MCF 10A (cell line): Measurements from ENCODE around the gene KRT4. TPM values are rescaled to one million over a fixed set of nuclear protein-coding genes. Genes with fewer than 3 reads are reported as not detected.
"Not testable (repeated sequence)": the region's sequence is repeated elsewhere in the genome, so short reads cannot be mapped to it uniquely, and the experiment has no call there.

ENCODE experiments used
- BruUV-seq: library from RNA; stranded (reverse); fragments of 400-500 nt; replicated peaks from 2 replicates; lab custom pipeline; 2021; lab: Mats Ljungman, UMichigan
- CTCF ChIA-PET: fragments of 300-600 bp; sonication (Branson Sonifier 250); formaldehyde crosslinking; extraction: SDS; loops from one replicate; lab custom pipeline; 2021; ENCODE audit warnings: antibody characterized with exemption, inconsistent platforms; lab: Yijun Ruan, JAX
- POLR2A ChIA-PET: fragments of 300-600, 350-650 bp; sonication (Branson Sonifier 250); formaldehyde crosslinking; extraction: SDS; loops from one replicate; lab custom pipeline; 2020; ENCODE audit warnings: antibody characterized with exemption, inconsistent platforms; lab: Yijun Ruan, JAX
- DNase-seq: peaks from one replicate; pipeline ENCODE4 v3.0.0-alpha.2; 2018; ENCODE audit not compliant: unreplicated experiment
- H3K27ac Mint-ChIP-seq: one replicate; pipeline ENCODE4 v1.8.0; 2022; ENCODE audit warnings: mild to moderate bottlenecking, low read depth, mixed read lengths; ENCODE audit not compliant: unreplicated experiment
- H3K27me3 Mint-ChIP-seq: one replicate; pipeline ENCODE4 v1.8.0; 2022; ENCODE audit warnings: mixed read lengths; ENCODE audit not compliant: insufficient read depth, unreplicated experiment
- H3K36me3 Mint-ChIP-seq: one replicate; pipeline ENCODE4 v1.8.0; 2022; ENCODE audit warnings: mild to moderate bottlenecking, moderate library complexity, mixed read lengths; ENCODE audit not compliant: insufficient read depth, unreplicated experiment
- H3K4me1 Mint-ChIP-seq: one replicate; pipeline ENCODE4 v1.8.0; 2022; ENCODE audit warnings: mixed read lengths; ENCODE audit not compliant: insufficient read depth, unreplicated experiment
- H3K4me3 Mint-ChIP-seq: one replicate; pipeline ENCODE4 v1.8.0; 2022; ENCODE audit warnings: mild to moderate bottlenecking, moderate library complexity, mixed read lengths; ENCODE audit not compliant: unreplicated experiment
- H3K9me3 Mint-ChIP-seq: one replicate; pipeline ENCODE4 v1.8.0; 2022; ENCODE audit warnings: mixed read lengths; ENCODE audit not compliant: unreplicated experiment
- intact Hi-C: fragments of 100-400 bp; cut with micrococcal nuclease; formaldehyde crosslinking; loops from 2 replicates; pipeline ENCODE4 v1.14.1; 2022
- total RNA-seq: library from RNA; stranded (reverse); gene quantifications from 2 replicates; pipeline ENCODE4 v1.2.3, GENCODE V29; 2022
- TF ChIP-seq, protein P1 (sequence below): fragments of 200-600 bp; IDR thresholded peaks from one replicate; pipeline ENCODE4 v1.8.0; 2022; ENCODE audit warnings: antibody characterized with exemption, mild to moderate bottlenecking; ENCODE audit not compliant: unreplicated experiment

The KRT4 gene
- total RNA-seq, 1 experiment from 2014 or later: not detected

DNA sequence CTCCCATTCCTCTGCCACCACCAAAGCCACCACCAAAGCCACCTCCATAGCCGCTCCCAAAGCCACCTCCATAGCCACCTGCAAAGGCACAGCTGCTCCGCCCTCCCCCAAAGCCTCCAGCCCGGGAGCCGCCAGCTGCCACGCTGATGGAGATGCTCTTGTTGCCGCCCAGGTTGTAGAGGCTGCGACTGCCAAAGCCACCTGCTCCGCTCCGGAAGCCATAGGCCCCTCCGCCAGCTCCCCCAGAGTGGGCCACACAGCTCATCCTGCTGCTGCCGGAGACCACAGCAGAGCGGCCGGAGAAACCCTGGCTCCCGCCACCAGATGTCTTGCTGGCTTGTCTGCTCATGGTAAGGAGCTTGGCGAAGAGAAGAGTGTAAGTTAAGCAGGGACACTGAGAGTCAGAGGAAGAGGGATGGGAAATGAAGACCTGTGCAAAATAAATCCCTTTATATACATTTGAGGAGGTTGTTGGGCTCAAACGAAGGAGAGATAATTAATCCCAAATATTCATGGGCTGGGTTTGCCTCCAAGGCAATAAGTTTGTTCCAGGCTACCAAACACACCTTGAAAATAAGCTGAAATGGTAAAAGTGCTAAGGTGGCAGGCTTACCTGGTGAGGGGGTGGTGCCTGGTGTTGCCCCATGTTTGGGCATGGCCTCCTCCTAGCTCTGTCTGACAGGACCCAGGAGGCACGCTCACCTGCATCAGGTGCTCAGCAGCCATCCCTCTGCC lies 18.1 kb downstream of the KRT4 start, which contains the start of gene KRT3:
Gene KRT3 (minus strand): TSS at position 424 of the 735 bp plus-strand sequence. CDS start 75 bp downstream, at position 349.
- no peak for DNase-seq
- POLR2A ChIA-PET: no interaction called here

DNA sequence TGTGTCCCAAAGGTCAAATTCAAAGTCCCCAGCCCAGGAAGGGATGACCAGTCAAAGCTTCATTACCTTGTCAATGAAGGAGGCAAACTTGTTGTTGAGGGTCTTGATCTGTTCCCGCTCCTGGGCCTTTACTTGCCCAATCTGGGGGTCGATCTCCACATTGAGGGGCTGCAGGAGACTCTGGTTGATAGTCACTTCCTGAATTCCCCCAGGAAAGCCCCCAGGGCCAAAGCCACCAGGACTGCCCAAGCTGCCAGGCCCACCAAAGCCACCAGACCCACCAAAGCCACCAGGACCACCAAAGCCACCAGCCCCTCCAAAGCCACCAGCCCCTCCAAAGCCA lies 18.6 kb downstream of the KRT4 start:
- H3K9me3 Mint-ChIP-seq, H3K4me3 Mint-ChIP-seq, H3K36me3 Mint-ChIP-seq, H3K27me3 Mint-ChIP-seq, intact Hi-C loops, H3K27ac Mint-ChIP-seq, DNase-seq, POLR2A ChIA-PET, BruUV-seq: not testable (repeated sequence)
- CTCF ChIA-PET: interaction anchor here (1.6 kb wide), 1 partner anchor 213 kb away, joined by 4 read pairs; no protein-coding TSS in a partner anchor
- peaks cover 27% of the 10 kb centered on the region for H3K4me1 Mint-ChIP-seq

More for the DNA sequence above, 18.1 kb downstream of the KRT4 start, which contains the start of gene KRT3:
- Mint-ChIP-seq H3K9me3 (no peaks in the 10 kb centered on the region), H3K27ac (no peak within 1 kb of the TSS), H3K27me3 (no peaks in the 10 kb centered on the region), H3K4me3 (no peak within 1 kb of the TSS), H3K4me1 (peaks cover 27% of the 10 kb centered on the region), H3K36me3 (no peaks in the 10 kb centered on the region)
- CTCF ChIA-PET: interaction anchor here (1.6 kb wide), 1 partner anchor 213 kb away, joined by 4 read pairs; no protein-coding TSS in a partner anchor
- TF ChIP-seq, protein P1, sequence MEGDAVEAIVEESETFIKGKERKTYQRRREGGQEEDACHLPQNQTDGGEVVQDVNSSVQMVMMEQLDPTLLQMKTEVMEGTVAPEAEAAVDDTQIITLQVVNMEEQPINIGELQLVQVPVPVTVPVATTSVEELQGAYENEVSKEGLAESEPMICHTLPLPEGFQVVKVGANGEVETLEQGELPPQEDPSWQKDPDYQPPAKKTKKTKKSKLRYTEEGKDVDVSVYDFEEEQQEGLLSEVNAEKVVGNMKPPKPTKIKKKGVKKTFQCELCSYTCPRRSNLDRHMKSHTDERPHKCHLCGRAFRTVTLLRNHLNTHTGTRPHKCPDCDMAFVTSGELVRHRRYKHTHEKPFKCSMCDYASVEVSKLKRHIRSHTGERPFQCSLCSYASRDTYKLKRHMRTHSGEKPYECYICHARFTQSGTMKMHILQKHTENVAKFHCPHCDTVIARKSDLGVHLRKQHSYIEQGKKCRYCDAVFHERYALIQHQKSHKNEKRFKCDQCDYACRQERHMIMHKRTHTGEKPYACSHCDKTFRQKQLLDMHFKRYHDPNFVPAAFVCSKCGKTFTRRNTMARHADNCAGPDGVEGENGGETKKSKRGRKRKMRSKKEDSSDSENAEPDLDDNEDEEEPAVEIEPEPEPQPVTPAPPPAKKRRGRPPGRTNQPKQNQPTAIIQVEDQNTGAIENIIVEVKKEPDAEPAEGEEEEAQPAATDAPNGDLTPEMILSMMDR: no peak
- intact Hi-C loops: no loop called here
- no TSS peak for BruUV-seq

DNA sequence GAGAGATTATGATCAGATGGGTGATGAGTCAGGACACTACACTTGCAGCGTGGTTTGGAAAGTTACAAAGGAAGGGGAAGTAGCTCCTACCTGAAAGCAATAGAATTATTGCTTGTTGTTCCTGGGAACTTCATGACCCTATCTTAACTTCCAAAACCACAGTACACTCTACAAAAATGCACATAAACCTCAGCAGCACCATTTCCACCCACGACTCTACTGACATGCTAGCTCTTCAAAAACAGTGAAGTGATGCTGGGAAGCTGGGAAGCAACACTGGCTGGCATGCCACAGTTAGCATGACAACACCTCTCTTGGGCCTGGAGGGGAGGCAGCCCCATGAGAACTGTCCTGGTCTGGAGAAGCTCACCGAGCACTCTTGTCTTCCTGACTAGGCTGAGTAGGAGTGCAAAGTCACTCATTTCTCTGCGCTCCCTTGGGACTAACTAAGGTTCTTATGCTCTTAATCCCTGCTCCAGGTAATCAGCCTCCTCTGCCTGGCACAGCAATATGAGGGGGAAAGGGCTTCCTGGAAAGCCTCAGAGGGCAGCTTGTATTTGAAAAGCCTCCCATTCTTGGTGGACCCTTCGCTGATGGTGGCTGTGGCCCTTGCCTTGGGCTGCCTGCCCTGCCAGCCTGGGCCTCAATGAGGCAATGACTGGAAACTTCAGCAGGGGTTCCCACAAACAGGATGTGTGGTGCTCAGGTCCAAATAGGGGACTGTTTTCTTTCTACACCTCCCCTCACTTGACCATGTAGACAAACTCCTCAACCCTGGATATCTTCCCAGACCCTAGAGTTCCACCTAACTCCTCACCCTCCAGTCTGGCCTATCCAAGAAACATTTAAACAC lies 19.2 kb downstream of the KRT4 start:
- DNase-seq: peak; percentile 4
- TF ChIP-seq, protein P1: no peak
- H3K4me3 Mint-ChIP-seq: no peak overlapping the region
- intact Hi-C loops: no loop called here
- CTCF ChIA-PET: interaction anchor here (1.6 kb wide), 1 partner anchor 212 kb away, joined by 4 read pairs; no protein-coding TSS in a partner anchor
- no peak overlapping the region for H3K27ac Mint-ChIP-seq
- no TSS peak for BruUV-seq
- no peaks in the 10 kb centered on the region for H3K9me3 Mint-ChIP-seq
- H3K27me3 Mint-ChIP-seq: no peaks in the 10 kb centered on the region
- no peaks in the 10 kb centered on the region for H3K36me3 Mint-ChIP-seq
- POLR2A ChIA-PET: interaction anchor here (0.7 kb wide), 1 partner anchor 19 kb away, joined by 3 read pairs; no protein-coding TSS in a partner anchor
- H3K4me1 Mint-ChIP-seq: peaks cover 22% of the 10 kb centered on the region

DNA sequence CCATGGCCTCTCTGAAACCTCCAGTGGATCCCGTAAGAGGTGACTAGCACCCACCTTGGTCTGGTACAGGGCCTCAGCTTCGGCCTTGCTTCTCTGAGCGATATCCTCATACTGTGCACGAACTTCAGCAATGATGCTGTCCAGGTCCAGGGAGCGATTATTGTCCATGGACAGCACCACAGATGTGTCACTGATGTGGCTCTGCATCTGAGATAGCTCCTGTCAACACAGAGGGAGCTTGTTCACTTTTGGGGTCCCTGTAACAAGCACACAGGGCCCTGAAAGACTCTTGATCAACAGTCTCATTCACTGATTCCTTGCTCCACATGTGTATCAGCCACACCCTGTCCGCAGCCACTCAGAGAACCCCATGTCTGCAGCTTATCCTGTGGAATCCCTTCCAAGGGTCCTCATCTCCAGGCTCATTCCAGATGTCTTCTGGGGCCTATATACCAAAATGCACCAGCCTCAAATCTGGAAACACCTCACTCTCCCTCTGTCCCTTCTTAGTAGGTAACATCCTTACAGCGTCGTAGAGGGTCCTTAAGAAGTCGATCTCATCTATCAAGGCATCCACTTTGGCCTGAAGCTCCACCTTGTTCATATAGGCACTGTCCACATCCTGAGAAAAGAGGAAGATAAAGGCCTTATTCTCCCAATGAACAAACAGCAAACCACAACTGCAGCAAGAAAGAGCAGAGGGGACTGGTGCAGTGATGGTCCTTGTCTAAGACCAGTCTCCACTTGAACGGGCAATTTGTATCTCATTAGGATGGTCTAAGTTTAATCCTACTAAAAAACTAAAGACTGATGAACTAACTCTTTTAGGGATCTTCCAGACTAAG lies 21.5 kb downstream of the KRT4 start:
- TF ChIP-seq, protein P1: no peak
- Mint-ChIP-seq H3K27ac (no peak overlapping the region), H3K4me1 (peaks cover 6% of the 10 kb centered on the region), H3K36me3 (no peaks in the 10 kb centered on the region), H3K27me3 (no peaks in the 10 kb centered on the region), H3K4me3 (no peak overlapping the region), H3K9me3 (no peaks in the 10 kb centered on the region)
- POLR2A ChIA-PET: interaction anchor here (1.3 kb wide), 1 partner anchor 10 kb away, joined by 3 read pairs; no protein-coding TSS in a partner anchor
- CTCF ChIA-PET: interaction anchor here (0.6 to 1.2 kb wide), 3 partner anchors 9 to 210 kb away, joined by 3 to 5 read pairs (median 3); no protein-coding TSS in a partner anchor
- intact Hi-C loops: no loop called here
- no peak for DNase-seq
- no TSS peak for BruUV-seq
